Ishikawa (cell line): ENCODE measurements around the gene ZFYVE1.

Experiments
- CEBPB ChIP-seq: IDR thresholded peaks from 2 replicates; pipeline ENCODE4 v1.6.1; 2012
- CREB1 ChIP-seq: IDR thresholded peaks from 2 replicates; pipeline ENCODE4 v1.6.1; 2012; ENCODE audit warnings: low read depth
- EGR1 ChIP-seq: IDR thresholded peaks from 2 replicates; pipeline ENCODE4 v1.6.1; 2012
- EP300 ChIP-seq: IDR thresholded peaks from 2 replicates; pipeline ENCODE4 v1.6.1; 2012; ENCODE audit warnings: borderline replicate concordance
- FOXM1 ChIP-seq: IDR thresholded peaks from 2 replicates; pipeline ENCODE4 v1.6.1; 2012; ENCODE audit warnings: low read depth, borderline replicate concordance
- MAX ChIP-seq: IDR thresholded peaks from 2 replicates; pipeline ENCODE4 v1.6.1; 2012
- NFIC ChIP-seq: IDR thresholded peaks from 2 replicates; pipeline ENCODE4 v1.6.1; 2012
- RAD21 ChIP-seq: IDR thresholded peaks from 2 replicates; pipeline ENCODE4 v1.6.1; 2012; ENCODE audit warnings: low read depth
- REST ChIP-seq: IDR thresholded peaks from 2 replicates; pipeline ENCODE4 v1.6.1; 2012; ENCODE audit warnings: low read depth, mild to moderate bottlenecking
- TAF1 ChIP-seq: IDR thresholded peaks from 2 replicates; pipeline ENCODE4 v1.6.1; 2012; ENCODE audit warnings: low read depth, mild to moderate bottlenecking
- TCF12 ChIP-seq: IDR thresholded peaks from 2 replicates; pipeline ENCODE4 v1.6.1; 2012; ENCODE audit warnings: low read depth
- TEAD4 ChIP-seq: IDR thresholded peaks from 2 replicates; pipeline ENCODE4 v1.6.1; 2012
- USF1 ChIP-seq: IDR thresholded peaks from 2 replicates; pipeline ENCODE4 v1.6.1; 2012
- YY1 ChIP-seq: IDR thresholded peaks from 2 replicates; pipeline ENCODE4 v1.6.1; 2012; ENCODE audit warnings: low read depth
- ZBTB7A ChIP-seq: IDR thresholded peaks from 2 replicates; pipeline ENCODE4 v1.6.1; 2012; ENCODE audit warnings: low read depth

The ZFYVE1 gene

GRCh38 chr14:72986214-72986613 lies 40.7 kb downstream of the ZFYVE1 start:
- TF ChIP-seq TAF1 (no peak), RAD21 (no peak)

- no peak for TF ChIP-seq MAX
- no peak for TF ChIP-seq ZBTB7A
- no peak for TF ChIP-seq REST
- TF ChIP-seq TAF1: no peak
- no peak for TF ChIP-seq EGR1
- no peak for TF ChIP-seq NFIC
- TF ChIP-seq USF1: no peak
- no peak for TF ChIP-seq TCF12
- no peak for TF ChIP-seq YY1
- no peak for TF ChIP-seq TEAD4
- no peak for TF ChIP-seq RAD21
- no peak for TF ChIP-seq CREB1
- TF ChIP-seq EP300: no peak
- no peak for TF ChIP-seq CEBPB
- TF ChIP-seq FOXM1: no peak
Measured at GRCh38 chr14:72982146-72982708, 44.7 kb downstream of the ZFYVE1 start.

- TF ChIP-seq TAF1 (no peak), REST (no peak), USF1 (no peak), EP300 (no peak), RAD21 (no peak), CREB1 (no peak), TCF12 (no peak), MAX (no peak), EGR1 (no peak), ZBTB7A (no peak), YY1 (no peak), FOXM1 (no peak), TEAD4 (no peak), CEBPB (no peak), NFIC (no peak)
Measured at GRCh38 chr14:72980863-72981262, 46.0 kb downstream of the ZFYVE1 start.

GRCh38 chr14:72978856-72979255 lies 48.0 kb downstream of the ZFYVE1 start:
- no peak for TF ChIP-seq REST
- TF ChIP-seq EGR1: no peak
- TF ChIP-seq EP300: no peak
- TF ChIP-seq TEAD4: no peak
- TF ChIP-seq ZBTB7A: no peak
- no peak for TF ChIP-seq TAF1
- TF ChIP-seq FOXM1: no peak
- TF ChIP-seq CEBPB: no peak
- no peak for TF ChIP-seq MAX
- no peak for TF ChIP-seq TCF12
- no peak for TF ChIP-seq YY1
- no peak for TF ChIP-seq NFIC
- no peak for TF ChIP-seq CREB1

- TF ChIP-seq RAD21 (peak; percentile 15; the same call in 1 of the 2 replicates), USF1 (no peak)
Measured at GRCh38 chr14:72975770-72976169, 51.1 kb downstream of the ZFYVE1 start.
